GM21447 (cell line): ENCODE measurements around the gene CDC42BPB.
A peak's percentile ranks its signal among the peaks of the same experiment; 100 is the strongest.
"Not testable (repeated sequence)": the region's sequence is repeated elsewhere in the genome, so short reads cannot be mapped to it uniquely, and the experiment has no call there.

Source experiments
- ATAC-seq: cut with Tn5 transposase; IDR thresholded peaks from one replicate; pipeline ENCODE4 v1.9.1; 2021; ENCODE audit not compliant: unreplicated experiment

Gene CDC42BPB

GRCh38 chr14:103056322-103057027 is 874 bp downstream of the CDC42BPB start:
- ATAC-seq, result no peak

DNA sequence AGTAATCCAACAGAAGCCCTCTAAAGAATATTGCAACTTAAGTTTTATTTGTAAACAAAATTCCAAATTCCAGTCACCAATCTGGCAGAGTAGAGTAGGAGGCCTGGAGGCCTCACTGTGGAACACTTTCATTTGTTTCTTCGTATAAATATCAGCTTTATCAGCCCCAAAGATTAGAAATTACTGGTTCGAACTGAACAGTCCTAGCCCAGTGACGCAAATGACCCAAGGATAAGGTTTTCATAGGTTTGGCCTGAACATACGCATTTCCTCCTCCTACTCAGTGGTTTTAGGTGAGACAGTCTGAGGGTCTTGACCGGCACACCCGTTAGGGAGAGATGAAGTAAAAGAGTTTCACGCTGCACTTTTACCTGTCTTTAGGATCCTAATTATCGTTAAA is 1.7 kb downstream of the CDC42BPB start:
- no peak for ATAC-seq

DNA sequence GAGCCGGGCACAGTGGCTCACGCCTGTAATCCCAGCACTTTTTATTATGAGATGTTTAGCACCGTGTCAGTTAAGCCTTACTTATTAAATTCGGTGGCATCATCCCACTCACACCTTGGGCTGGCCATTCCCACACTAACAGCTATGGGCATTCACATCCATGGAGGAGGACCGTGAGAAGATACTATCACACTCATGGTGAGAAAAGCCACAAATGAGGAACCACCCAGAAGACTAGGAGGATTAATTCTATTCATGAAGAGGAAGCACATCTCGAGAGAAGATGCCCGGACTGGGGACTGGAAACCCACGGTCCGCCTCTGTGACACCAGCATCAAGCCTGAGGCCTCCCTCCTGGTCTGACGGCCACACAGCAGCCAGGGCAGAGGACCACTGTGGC is 4.9 kb downstream of the CDC42BPB start:
- no peak for ATAC-seq

GRCh38 chr14:103050935-103051334 is 6.4 kb downstream of the CDC42BPB start:
- no peak for ATAC-seq

GRCh38 chr14:103047453-103047852 is 9.9 kb downstream of the CDC42BPB start:
- ATAC-seq, result not testable (repeated sequence)

- peak; percentile 67 for ATAC-seq
Measured at GRCh38 chr14:103045371-103045869, 11.9 kb downstream of the CDC42BPB start.

GRCh38 chr14:103043257-103044015 is 13.9 kb downstream of the CDC42BPB start:
- no peak for ATAC-seq

DNA sequence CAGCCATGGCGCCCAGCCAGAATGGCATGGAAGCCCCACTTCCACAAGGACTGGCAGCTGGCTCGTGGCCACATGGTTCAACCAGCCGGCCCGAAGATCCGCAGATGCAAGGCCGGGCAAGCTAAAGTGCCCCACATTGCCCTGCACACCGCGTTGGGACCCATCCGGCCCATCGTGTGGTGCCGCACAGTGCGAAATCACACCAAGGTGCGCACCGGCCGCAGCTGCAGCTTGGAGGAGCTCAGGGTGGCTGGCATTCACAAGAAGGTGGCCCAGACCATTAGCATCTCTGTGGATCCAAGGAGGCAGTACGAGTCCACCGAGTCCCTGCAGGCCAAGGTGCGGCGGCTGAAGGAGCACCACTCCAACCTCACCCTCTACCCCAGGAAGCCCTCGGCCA is 15.9 kb downstream of the CDC42BPB start:
- no peak for ATAC-seq

DNA sequence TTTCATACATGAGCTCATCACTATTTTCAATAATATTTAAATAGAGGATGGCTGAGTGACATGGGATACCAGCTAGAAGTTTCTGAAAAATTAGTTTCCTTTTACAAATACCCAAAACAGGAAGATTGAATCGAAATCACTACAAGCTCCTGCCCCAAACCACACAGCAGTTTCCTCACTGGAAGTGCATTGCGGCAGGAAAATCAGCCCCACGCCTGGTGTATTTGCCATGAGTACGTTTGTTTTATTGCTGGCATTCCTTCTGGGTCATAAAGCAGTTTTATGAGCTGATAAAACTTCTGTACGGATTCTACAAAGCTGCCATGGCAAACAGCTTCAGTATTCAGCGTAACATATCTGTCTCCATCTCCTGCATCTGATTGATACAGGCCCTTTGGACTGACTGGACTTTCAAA is 23.7 kb downstream of the CDC42BPB start:
- no peak for ATAC-seq

DNA sequence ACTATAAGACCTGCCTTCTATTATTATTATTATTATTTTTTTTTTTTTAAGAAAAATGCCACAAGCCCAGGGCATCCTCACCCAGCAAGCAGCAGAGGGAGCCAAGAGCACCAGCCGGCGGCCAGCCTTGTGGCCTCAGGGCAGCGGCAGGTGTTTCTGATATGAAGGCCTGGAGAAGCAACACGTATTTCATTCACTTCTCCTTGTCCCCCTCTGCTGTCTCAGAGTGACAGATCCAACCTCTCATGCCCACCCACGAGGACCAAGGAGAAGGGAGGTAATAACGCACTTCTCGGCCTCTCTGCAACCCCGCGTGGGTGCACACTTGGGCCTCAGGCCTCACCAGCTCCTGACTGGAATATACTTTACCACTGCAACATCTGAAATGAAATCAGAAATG is 25.4 kb downstream of the CDC42BPB start:
- ATAC-seq, result no peak

GRCh38 chr14:103031566-103031911 is 25.8 kb downstream of the CDC42BPB start:
- ATAC-seq, result no peak

DNA sequence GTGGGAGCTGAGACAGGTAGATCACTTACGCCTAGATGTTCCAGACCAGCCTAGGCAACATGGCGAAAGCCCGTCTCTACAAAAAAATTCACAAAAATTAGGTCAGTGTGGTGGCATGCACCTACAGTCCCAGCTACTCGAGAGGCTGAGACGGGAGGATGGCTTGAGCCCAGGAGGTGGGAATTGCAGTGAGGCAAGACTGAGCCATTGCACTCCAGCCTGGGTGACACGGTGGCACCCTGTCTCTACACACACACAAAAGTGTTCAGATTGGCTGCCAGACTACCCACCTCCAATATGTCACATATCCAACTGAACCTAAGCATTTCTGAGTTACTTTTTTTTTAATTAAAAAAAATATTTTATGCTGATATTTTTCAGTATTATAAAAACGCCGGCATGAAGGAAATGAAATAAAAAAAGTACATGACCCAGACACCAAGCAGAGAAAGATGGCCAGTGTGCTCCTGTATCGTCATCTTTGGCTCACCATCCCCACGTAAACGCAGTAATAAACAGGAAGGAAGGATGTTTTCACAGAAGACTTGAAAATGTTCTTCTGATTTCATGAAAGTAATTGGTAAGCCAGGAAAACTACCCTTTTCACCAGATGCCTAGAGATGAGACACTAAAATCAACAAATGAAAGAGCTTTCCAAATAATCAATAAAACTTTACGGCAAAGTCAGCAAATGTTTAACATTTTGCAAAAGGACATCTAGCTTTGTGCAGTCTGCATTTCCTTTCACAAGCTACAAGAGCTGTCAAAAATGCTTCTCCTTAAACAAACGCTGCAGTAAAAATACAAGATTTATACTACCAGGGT is 26.4 kb downstream of the CDC42BPB start:
- no peak for ATAC-seq

- no peak for ATAC-seq
Measured at GRCh38 chr14:103029936-103030335, 27.4 kb downstream of the CDC42BPB start.

GRCh38 chr14:103028772-103029171 is 28.6 kb downstream of the CDC42BPB start:
- ATAC-seq, result no peak

DNA sequence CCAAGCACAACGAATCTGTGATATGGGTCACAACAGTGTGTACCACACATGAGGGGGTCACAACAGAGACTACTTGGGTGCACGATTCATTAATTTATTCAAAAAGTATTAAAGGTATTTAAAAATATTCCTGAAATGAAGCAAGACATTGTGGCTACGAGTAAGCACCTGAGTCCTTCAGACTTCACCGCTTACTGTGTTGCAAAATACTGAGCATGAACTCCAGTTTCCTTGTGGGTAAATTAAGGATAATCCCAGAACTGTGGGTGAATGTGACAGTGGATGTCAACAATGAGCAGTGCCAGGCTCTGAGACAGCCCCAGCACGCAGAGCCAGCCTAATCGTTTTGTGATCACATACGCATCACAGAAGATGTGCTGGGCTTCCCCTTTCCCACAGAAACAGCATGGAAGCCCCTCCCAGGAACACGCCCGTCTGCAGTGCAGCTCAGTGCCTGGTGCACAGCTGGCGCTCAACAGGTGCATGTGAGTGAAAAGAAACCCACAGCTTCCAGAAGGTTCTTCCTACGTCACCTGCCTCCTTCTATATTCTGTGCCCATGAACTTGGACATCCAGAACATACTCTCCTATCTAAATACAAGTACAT is 29.1 kb downstream of the CDC42BPB start:
- no peak for ATAC-seq

DNA sequence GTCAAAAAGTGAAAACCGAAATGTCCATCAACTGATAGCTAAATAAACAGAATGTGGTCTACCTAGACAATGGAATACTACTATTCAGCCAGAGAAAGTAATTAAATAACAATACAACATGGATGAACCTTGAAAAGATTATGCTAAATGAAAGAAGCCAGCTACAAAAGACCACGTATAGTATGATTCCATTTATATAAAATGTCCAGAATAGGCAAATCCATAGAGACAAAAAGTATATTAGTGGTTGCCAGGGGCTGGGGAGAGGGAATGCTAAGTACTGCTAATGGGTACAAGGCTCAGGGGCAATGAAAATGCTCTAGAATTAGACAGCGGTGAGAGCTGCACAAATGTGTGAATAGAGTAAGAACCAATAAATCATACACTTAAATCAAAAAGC is 29.9 kb downstream of the CDC42BPB start:
- ATAC-seq, result no peak

GRCh38 chr14:103026988-103027387 is 30.4 kb downstream of the CDC42BPB start:
- no peak for ATAC-seq

DNA sequence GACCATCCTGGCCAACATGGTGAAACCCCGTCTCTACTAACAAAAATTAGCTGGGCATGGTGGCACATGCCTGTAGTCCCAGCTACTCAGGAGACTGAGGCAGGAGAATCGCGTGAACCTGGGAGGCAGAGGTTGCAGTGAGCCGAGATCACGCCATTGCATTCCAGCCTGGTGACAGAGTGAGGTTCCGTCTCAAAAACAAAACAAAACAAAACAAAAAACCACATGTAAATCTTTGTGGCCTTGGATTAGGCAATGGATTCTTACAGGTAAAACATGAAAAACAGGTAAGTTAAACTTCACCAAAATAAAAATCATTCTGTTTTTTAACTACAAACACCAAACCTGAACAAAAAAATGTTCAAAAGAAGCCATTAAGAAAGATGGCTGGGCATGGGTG is 31.2 kb downstream of the CDC42BPB start:
- not testable (repeated sequence) for ATAC-seq

GRCh38 chr14:103023881-103024473 is 33.4 kb downstream of the CDC42BPB start:
- no peak for ATAC-seq

DNA sequence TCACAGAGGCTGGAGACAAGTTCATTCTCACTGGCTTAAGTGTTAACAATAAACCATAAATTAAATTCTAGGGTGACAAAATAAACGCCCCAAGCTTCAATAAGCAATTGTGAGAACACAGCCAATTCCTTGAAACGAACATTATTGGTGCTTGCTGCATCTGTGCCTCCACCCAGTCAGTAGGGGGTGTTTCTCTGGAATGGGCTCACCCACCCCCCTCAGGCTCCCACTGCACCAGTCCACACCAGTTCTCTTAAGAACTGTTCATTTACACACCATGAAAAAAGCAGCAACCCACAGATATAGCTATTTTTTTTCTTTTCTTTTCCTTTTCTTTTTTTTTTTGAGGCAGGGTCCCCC is 34.7 kb downstream of the CDC42BPB start:
- ATAC-seq, result no peak
